ENCODE data around the gene AMOTL2.

Gene AMOTL2

GRCh38 chr3:134309987-134310700, 64.1 kb downstream of the AMOTL2 start:
- peak; percentile 36 for DNase-seq
- in situ Hi-C loops (cut with MboI; ENCODE audit: low pct_unique_long_range_greater_than_20kb, low sequenced_read_pairs): loop anchor here (10.0 kb wide), 1 partner anchor 95 kb away; no protein-coding TSS in a partner anchor

GRCh38 chr3:134308350-134308891, 65.8 kb downstream of the AMOTL2 start:
- DNase-seq: peak; percentile 85
- in situ Hi-C loops (cut with MboI; ENCODE audit: low pct_unique_long_range_greater_than_20kb, low sequenced_read_pairs): loop anchor here (10.0 kb wide), 1 partner anchor 94 kb away; no protein-coding TSS in a partner anchor

- DNase-seq: no peak
- in situ Hi-C loops (cut with MboI; ENCODE audit: low pct_unique_long_range_greater_than_20kb, low sequenced_read_pairs): loop anchor here (10.0 kb wide), 1 partner anchor 93 kb away; no protein-coding TSS in a partner anchor
These were observed 66.8 kb downstream of the AMOTL2 start for GRCh38 chr3:134307425-134307824.

GRCh38 chr3:134306320-134306719, 67.9 kb downstream of the AMOTL2 start:
- DNase-seq: no peak
- in situ Hi-C loops (cut with MboI; ENCODE audit: low pct_unique_long_range_greater_than_20kb, low sequenced_read_pairs): loop anchor here (10.0 kb wide), 1 partner anchor 92 kb away; no protein-coding TSS in a partner anchor

Data from KBM-7 (cell line).